Hematopoietic multipotent progenitor cell treated with erythropoietin and hydrocortisone succinate and interleukin-3 and kit ligand, for 6 days (in vitro differentiated cells): ENCODE data around the gene ANKDD1B.

Experiments used
- DNase-seq: peaks from one replicate; pipeline ENCODE4 v3.0.0-alpha.2; 2015

ANKDD1B gene

GRCh38 chr5:75710637-75711036, 99.4 kb downstream of the ANKDD1B start:
- DNase-seq, result peak; percentile 50

- DNase-seq, result peak; percentile 70
Measured at GRCh38 chr5:75711151-75711550, 99.9 kb downstream of the ANKDD1B start.

- no peak for DNase-seq
Measured at GRCh38 chr5:75712091-75712490, 100.8 kb downstream of the ANKDD1B start.

GRCh38 chr5:75716715-75717081, 105.4 kb downstream of the ANKDD1B start:
- DNase-seq, result no peak

- peak; percentile 99 for DNase-seq
Measured at GRCh38 chr5:75717082-75717922, 106.0 kb downstream of the ANKDD1B start, which contains the start of gene POC5. TSS of gene POC5 (minus strand) at chr5:75717437. CDS start at chr5:75712937, 4,500 bp downstream.

GRCh38 chr5:75720882-75721281, 109.6 kb downstream of the ANKDD1B start:
- DNase-seq, result no peak
